ENCODE results near the gene DOK7. TPM values are rescaled to one million over a fixed set of nuclear protein-coding genes. Genes with fewer than 3 reads are reported as not detected.

DOK7 gene
- total RNA-seq, 1 donor = not detected

GRCh38 chr4:3512719-3513118 lies 49.6 kb downstream of the DOK7 start:
- DNase-seq (ENCODE audit: low read depth) = no peak

GRCh38 chr4:3513807-3514206 lies 50.7 kb downstream of the DOK7 start:
- TF ChIP-seq CTCF (IDR thresholded peaks at IDR 0.05; ENCODE audit: insufficient read depth, low read length) = no peak
- no peak overlapping the region for H3K4me3 ChIP-seq (ENCODE audit: low read depth, low read length)
- DNase-seq (ENCODE audit: low read depth) = no peak

More at GRCh38 chr4:3512719-3513118, 49.6 kb downstream of the DOK7 start:
- TF ChIP-seq CTCF (IDR thresholded peaks at IDR 0.05; ENCODE audit: insufficient read depth, low read length) = no peak
- no peak overlapping the region for H3K4me3 ChIP-seq (ENCODE audit: low read depth, low read length)

GRCh38 chr4:3514221-3514780 lies 51.2 kb downstream of the DOK7 start:
- no peak for DNase-seq (ENCODE audit: low read depth)
- H3K4me3 ChIP-seq (ENCODE audit: low read depth, low read length) = no peak overlapping the region
- no peak for TF ChIP-seq CTCF (IDR thresholded peaks at IDR 0.05; ENCODE audit: insufficient read depth, low read length)

GRCh38 chr4:3514806-3515501 lies 51.8 kb downstream of the DOK7 start:
- no peak overlapping the region for H3K4me3 ChIP-seq (ENCODE audit: low read depth, low read length)
- DNase-seq (ENCODE audit: low read depth) = no peak
- peak; percentile 22 for TF ChIP-seq CTCF (IDR thresholded peaks at IDR 0.05; ENCODE audit: insufficient read depth, low read length)

- no peak overlapping the region for H3K4me3 ChIP-seq (ENCODE audit: low read depth, low read length)
- no peak for TF ChIP-seq CTCF (IDR thresholded peaks at IDR 0.05; ENCODE audit: insufficient read depth, low read length)
- no peak for DNase-seq (ENCODE audit: low read depth)
These were observed 52.5 kb downstream of the DOK7 start for GRCh38 chr4:3515646-3516045.

GRCh38 chr4:3516061-3516835 lies 53.1 kb downstream of the DOK7 start:
- H3K4me3 ChIP-seq (ENCODE audit: low read depth, low read length) = no peak overlapping the region
- TF ChIP-seq CTCF (IDR thresholded peaks at IDR 0.05; ENCODE audit: insufficient read depth, low read length) = no peak
- no peak for DNase-seq (ENCODE audit: low read depth)

Measured in fibroblast of the aortic adventitia (primary cell).